GM12801 (cell line): Measurements from ENCODE around the gene TMEM53.

Experiments used
- CTCF ChIP-seq: IDR thresholded peaks from one replicate; pipeline ENCODE4 v1.5.1; 2011; ENCODE audit warnings: control low read depth; ENCODE audit not compliant: insufficient read length; ENCODE audit errors: extremely low read depth

Gene TMEM53

GRCh38 chr1:44655609-44656008, 18.7 kb downstream of the TMEM53 start:
- TF ChIP-seq CTCF = no peak

GRCh38 chr1:44654621-44655187, 19.6 kb downstream of the TMEM53 start:
- TF ChIP-seq CTCF = no peak

DNA sequence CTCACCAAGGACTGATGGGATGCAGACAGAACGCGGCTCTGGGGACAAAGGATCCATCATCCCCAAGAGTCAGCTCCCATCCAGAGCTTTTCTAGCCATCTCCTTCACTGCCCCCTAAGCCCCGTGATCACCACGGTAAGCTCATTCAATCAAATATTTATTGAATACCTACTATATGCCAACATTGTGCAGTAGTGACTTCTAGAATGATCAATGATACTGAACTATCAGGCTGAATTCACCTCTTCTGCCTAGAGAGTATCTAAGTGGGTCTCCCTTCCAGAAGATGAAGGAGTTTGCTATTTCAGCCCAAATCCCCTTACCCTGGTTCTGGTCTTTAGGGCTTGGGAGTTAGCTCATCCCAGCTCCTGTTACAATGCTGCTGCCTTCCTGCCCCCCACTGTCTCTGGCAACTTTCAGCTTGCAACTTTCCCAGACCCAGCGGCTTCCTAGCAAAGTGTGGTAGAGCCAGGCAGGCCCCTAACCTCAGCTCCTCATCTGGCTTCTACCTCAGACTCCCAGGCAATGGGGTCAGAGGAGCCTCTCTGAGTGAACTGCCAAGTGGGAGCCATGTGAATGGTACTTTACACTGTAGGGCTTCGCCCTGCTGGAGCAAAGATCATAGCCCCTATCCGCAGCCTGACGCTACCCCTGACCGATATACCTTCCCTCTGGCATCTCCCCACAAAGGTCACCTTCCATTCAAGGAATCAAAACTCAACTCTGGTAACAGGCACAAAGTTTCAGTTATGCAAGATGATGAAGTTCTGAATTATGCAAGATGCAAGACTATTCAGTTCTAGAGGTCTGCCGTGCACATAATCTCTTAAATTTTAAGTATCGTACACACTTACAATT, 20.9 kb downstream of the TMEM53 start:
- no peak for TF ChIP-seq CTCF

- peak; percentile 94 for TF ChIP-seq CTCF
These were observed 21.7 kb downstream of the TMEM53 start for GRCh38 chr1:44652445-44653106.

GRCh38 chr1:44651069-44651468, 23.2 kb downstream of the TMEM53 start:
- no peak for TF ChIP-seq CTCF

- no peak for TF ChIP-seq CTCF
These were observed 24.0 kb downstream of the TMEM53 start for GRCh38 chr1:44650159-44650831.

DNA sequence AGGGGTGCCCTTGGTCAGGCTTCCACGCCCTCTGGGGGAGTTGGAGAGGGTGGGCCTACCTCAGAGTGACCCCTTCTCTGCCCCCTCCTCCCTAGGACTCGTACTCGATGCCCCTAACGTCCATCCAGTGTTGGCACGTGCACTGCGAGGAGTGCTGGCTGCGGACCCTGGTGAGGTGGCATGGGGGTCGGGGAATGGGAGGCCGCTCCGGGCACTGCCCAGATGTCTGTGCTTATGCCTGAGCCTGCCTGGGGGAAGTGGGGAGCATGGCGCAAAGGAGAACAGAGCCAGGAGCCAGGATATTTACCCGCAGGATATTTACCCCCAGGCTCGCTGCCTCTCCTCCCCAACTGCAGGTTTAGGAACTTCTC, 24.5 kb downstream of the TMEM53 start:
- TF ChIP-seq CTCF = no peak
